ENCODE measurements around the gene ENDOU.
A peak's percentile ranks its signal among the peaks of the same experiment; 100 is the strongest.

ENDOU gene, protein sequence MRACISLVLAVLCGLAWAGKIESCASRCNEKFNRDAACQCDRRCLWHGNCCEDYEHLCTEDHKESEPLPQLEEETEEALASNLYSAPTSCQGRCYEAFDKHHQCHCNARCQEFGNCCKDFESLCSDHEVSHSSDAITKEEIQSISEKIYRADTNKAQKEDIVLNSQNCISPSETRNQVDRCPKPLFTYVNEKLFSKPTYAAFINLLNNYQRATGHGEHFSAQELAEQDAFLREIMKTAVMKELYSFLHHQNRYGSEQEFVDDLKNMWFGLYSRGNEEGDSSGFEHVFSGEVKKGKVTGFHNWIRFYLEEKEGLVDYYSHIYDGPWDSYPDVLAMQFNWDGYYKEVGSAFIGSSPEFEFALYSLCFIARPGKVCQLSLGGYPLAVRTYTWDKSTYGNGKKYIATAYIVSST

DNA sequence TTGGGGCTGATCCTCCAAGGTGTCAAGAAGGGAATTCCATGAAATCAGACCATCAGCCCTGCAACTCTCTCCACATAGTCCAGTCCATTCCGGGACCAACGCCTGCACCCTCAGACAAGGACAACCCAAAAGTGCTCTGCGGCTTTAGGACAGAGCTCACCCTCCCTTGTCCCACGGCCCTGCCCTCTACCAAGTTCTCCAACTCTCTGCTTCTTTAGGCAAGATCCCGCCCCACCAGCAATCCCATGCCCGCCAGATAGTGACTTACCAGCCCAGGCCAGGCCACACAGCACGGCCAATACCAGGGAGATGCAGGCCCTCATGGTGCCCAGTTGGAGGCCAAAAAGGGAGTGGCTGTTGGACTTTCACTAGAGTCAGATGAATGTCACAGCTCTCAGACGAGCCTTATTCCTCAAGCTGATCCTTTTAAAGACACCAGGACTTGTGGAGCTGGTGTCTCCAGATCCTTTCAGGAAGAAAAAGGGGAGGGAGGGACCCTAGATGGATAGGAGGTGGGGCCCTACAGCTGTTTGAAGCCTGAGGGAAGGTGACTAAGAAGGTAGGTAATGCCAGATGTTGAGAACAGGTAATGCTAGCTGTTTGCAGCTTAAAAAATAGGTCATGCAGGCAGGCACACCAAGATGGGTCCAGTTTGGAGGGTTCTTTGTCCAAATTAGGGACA is at the start of gene ENDOU:
Gene ENDOU, minus strand, starts transcription at position 400 of the 682 bp plus-strand sequence. Its CDS starts 77 bp downstream, at position 323.
- no peaks in the 10 kb centered on the region for H3K79me2 ChIP-seq
- no peak within 1 kb of the TSS for H3K9ac ChIP-seq
- TF ChIP-seq, protein P1, sequence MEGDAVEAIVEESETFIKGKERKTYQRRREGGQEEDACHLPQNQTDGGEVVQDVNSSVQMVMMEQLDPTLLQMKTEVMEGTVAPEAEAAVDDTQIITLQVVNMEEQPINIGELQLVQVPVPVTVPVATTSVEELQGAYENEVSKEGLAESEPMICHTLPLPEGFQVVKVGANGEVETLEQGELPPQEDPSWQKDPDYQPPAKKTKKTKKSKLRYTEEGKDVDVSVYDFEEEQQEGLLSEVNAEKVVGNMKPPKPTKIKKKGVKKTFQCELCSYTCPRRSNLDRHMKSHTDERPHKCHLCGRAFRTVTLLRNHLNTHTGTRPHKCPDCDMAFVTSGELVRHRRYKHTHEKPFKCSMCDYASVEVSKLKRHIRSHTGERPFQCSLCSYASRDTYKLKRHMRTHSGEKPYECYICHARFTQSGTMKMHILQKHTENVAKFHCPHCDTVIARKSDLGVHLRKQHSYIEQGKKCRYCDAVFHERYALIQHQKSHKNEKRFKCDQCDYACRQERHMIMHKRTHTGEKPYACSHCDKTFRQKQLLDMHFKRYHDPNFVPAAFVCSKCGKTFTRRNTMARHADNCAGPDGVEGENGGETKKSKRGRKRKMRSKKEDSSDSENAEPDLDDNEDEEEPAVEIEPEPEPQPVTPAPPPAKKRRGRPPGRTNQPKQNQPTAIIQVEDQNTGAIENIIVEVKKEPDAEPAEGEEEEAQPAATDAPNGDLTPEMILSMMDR (IDR thresholded peaks at IDR 0.05), result no peak
- no peaks in the 10 kb centered on the region for H3K27me3 ChIP-seq (ENCODE audit: control insufficient read depth, insufficient read depth, low read length)
- H3K27ac ChIP-seq, result no peak within 1 kb of the TSS
- H3K4me3 ChIP-seq (ENCODE audit: low read depth, low read length), result no peak within 1 kb of the TSS
- H3K9me3 ChIP-seq (ENCODE audit: control insufficient read depth, low read length), result no peaks in the 10 kb centered on the region
- no peak within 1 kb of the TSS for H2AFZ ChIP-seq
- peaks cover 27% of the 10 kb centered on the region for H3K4me1 ChIP-seq
- no peaks in the 10 kb centered on the region for H3K36me3 ChIP-seq (ENCODE audit: control insufficient read depth, insufficient read depth, low read length)
- H3K4me2 ChIP-seq (ENCODE audit: low read length), result no peak within 1 kb of the TSS

- H3K79me2 ChIP-seq, result peaks cover 11% of the 10 kb centered on the region
- no peaks in the 10 kb centered on the region for H3K27me3 ChIP-seq (ENCODE audit: control insufficient read depth, insufficient read depth, low read length)
- H2AFZ ChIP-seq, result no peak overlapping the region
- no peak overlapping the region for H3K9ac ChIP-seq
- peak overlapping the region; percentile 97 for H3K4me2 ChIP-seq (ENCODE audit: low read length)
- TF ChIP-seq, protein P1 (IDR thresholded peaks at IDR 0.05), result no peak
- no peaks in the 10 kb centered on the region for H3K9me3 ChIP-seq (ENCODE audit: control insufficient read depth, low read length)
- H3K36me3 ChIP-seq (ENCODE audit: control insufficient read depth, insufficient read depth, low read length), result no peaks in the 10 kb centered on the region
- H3K4me3 ChIP-seq (ENCODE audit: low read depth, low read length), result no peak overlapping the region
- peak overlapping the region; percentile 92 for H3K27ac ChIP-seq
- H3K4me1 ChIP-seq, result peaks cover 56% of the 10 kb centered on the region
Measured at GRCh38 chr12:47774663-47775062, 49.4 kb upstream of the ENDOU start.

GRCh38 chr12:47773858-47774580 is 48.7 kb upstream of the ENDOU start:
- Histone ChIP-seq H3K4me1 (peaks cover 52% of the 10 kb centered on the region), H2AFZ (peak overlapping the region; percentile 84), H3K79me2 (peaks cover 8% of the 10 kb centered on the region), H3K9me3 (ENCODE audit: control insufficient read depth, low read length) (no peaks in the 10 kb centered on the region), H3K27me3 (ENCODE audit: control insufficient read depth, insufficient read depth, low read length) (no peaks in the 10 kb centered on the region), H3K27ac (peak overlapping the region; percentile 92), H3K4me2 (ENCODE audit: low read length) (peak overlapping the region; percentile 97), H3K9ac (peak overlapping the region; percentile 68), H3K36me3 (ENCODE audit: control insufficient read depth, insufficient read depth, low read length) (no peaks in the 10 kb centered on the region), H3K4me3 (ENCODE audit: low read depth, low read length) (peak overlapping the region; percentile 79)
- TF ChIP-seq, protein P1 (IDR thresholded peaks at IDR 0.05), result no peak

DNA sequence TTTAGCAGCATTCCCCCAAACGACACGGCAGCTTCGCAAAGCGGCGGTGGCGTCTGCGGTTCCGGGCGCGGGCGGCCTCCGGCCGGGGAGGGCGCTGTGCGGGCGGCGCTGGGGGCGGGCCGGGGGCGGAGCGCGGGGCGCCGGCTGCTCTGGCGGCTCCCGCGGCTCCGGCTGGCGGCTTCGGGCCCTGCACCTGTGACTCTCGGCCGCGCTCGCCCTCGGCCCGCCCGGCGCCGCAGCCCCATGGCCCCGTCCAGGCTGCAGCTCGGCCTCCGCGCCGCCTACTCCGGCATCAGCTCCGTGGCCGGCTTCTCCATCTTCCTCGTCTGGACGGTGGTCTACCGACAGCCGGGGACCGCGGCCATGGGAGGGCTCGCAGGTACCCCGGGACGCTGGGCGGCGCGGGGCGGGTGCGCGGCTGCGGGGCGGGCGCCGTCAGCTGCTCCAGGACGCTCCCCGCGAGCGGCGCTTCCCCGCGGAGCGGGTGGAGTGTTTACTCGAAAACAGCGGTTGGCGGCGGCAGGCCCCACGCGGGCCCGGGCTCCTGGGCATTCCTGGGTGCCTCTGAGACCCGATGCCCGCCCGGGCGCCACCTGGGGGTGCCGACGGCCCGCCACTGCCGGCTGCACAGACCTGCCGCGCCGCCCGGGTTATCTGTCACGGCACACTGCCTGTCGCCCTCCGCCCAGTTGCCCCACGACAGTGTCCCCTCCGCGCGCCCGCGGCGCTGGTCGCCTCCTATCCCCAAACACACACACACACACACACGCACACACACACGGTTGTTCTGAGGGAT is 48.0 kb upstream of the ENDOU start, which contains the start of gene SLC48A1:
Gene SLC48A1, plus strand, starts transcription at position 177 of the 796 bp plus-strand sequence. Its CDS starts 67 bp downstream, at position 244.
- peak within 1 kb of the TSS; percentile 84 for H2AFZ ChIP-seq
- peak within 1 kb of the TSS; percentile 97 for H3K4me2 ChIP-seq (ENCODE audit: low read length)
- H3K4me1 ChIP-seq, result peaks cover 46% of the 10 kb centered on the region
- H3K27me3 ChIP-seq (ENCODE audit: control insufficient read depth, insufficient read depth, low read length), result no peaks in the 10 kb centered on the region
- H3K4me3 ChIP-seq (ENCODE audit: low read depth, low read length), result peak within 1 kb of the TSS; percentile 79
- peak within 1 kb of the TSS; percentile 92 for H3K27ac ChIP-seq
- no peaks in the 10 kb centered on the region for H3K9me3 ChIP-seq (ENCODE audit: control insufficient read depth, low read length)
- H3K9ac ChIP-seq, result peak within 1 kb of the TSS; percentile 68
- TF ChIP-seq, protein P1 (IDR thresholded peaks at IDR 0.05), result peak; percentile 27
- peaks cover 8% of the 10 kb centered on the region for H3K79me2 ChIP-seq
- H3K36me3 ChIP-seq (ENCODE audit: control insufficient read depth, insufficient read depth, low read length), result no peaks in the 10 kb centered on the region
